Activated gamma-delta T cell (primary cell): ENCODE results near the gene TCTN3.
"Not testable (repeated sequence)": the region's sequence is repeated elsewhere in the genome, so short reads cannot be mapped to it uniquely, and the experiment has no call there.

Experiments
- DNase-seq: peaks from one replicate; lab custom pipeline; 2025; lab: John Stamatoyannopoulos, UW

The TCTN3 gene

GRCh38 chr10:95626500-95626899, 67.2 kb downstream of the TCTN3 start:
- no peak for DNase-seq

- DNase-seq: not testable (repeated sequence)
Observed at GRCh38 chr10:95620415-95620814, 73.3 kb downstream of the TCTN3 start.

GRCh38 chr10:95618101-95618500, 75.6 kb downstream of the TCTN3 start:
- no peak for DNase-seq

GRCh38 chr10:95616446-95616845, 77.3 kb downstream of the TCTN3 start:
- no peak for DNase-seq
